OCI-LY1 (cell line): Measurements from ENCODE around the gene B4GALNT2.

Experiments
- H2AFZ ChIP-seq: fragments of 200-600 bp; sonication (generic), shearing (Covaris generic); 2 replicates; pipeline ENCODE4 v1.6.0; 2014; ENCODE audit warnings: antibody characterized with exemption, mild to moderate bottlenecking, low read length
- H3F3A ChIP-seq: fragments of 200-600 bp; sonication (generic), shearing (Covaris generic); 2 replicates; pipeline ENCODE4 v1.6.0; 2014; ENCODE audit warnings: mild to moderate bottlenecking, antibody characterized with exemption, low read length, moderate library complexity; ENCODE audit not compliant: insufficient read depth
- H3K27ac ChIP-seq: fragments of 200-600 bp; sonication (generic); 2 replicates; pipeline ENCODE4 v1.5.1; 2014; ENCODE audit warnings: low read length, mixed run types, mild to moderate bottlenecking, low read depth; ENCODE audit not compliant: poor library complexity, severe bottlenecking
- H3K27me3 ChIP-seq: fragments of 200-600 bp; sonication (generic); 2 replicates; pipeline ENCODE4 v1.6.0; 2014; ENCODE audit warnings: antibody characterized with exemption, mild to moderate bottlenecking, low read length, moderate library complexity; ENCODE audit not compliant: insufficient read depth
- H3K36me3 ChIP-seq: fragments of 200-600 bp; sonication (generic); 2 replicates; pipeline ENCODE4 v1.6.1; 2014; ENCODE audit warnings: mild to moderate bottlenecking, antibody characterized with exemption, low read length, moderate library complexity, mixed read lengths; ENCODE audit not compliant: insufficient read depth
- H3K4me1 ChIP-seq: fragments of 200-600 bp; sonication (generic); 2 replicates; pipeline ENCODE4 v1.5.1; 2014; ENCODE audit warnings: mild to moderate bottlenecking, low read length, moderate library complexity; ENCODE audit not compliant: insufficient read depth, severe bottlenecking
- H3K4me2 ChIP-seq: fragments of 200-600 bp; sonication (generic), shearing (Covaris generic); 2 replicates; pipeline ENCODE4 v1.6.1; 2014; ENCODE audit warnings: low read length
- H3K4me3 ChIP-seq: fragments of 200-600 bp; sonication (generic); 2 replicates; pipeline ENCODE4 v1.5.1; 2014; ENCODE audit warnings: low read length, low read depth, mild to moderate bottlenecking, mixed read lengths; ENCODE audit not compliant: poor library complexity, severe bottlenecking
- H3K79me2 ChIP-seq: fragments of 200-600 bp; shearing (Covaris generic); 2 replicates; pipeline ENCODE4 v1.6.1; 2016; ENCODE audit warnings: mixed run types, low read length, mixed read lengths; ENCODE audit not compliant: insufficient read depth
- H3K9ac ChIP-seq: fragments of 200-600 bp; sonication (generic), shearing (Covaris generic); 2 replicates; pipeline ENCODE4 v1.6.1; 2014; ENCODE audit warnings: mild to moderate bottlenecking, low read length, mixed read lengths
- H3K9me2 ChIP-seq: fragments of 200-600 bp; sonication (generic), shearing (Covaris generic); 2 replicates; pipeline ENCODE4 v1.6.1; 2014; ENCODE audit warnings: low read depth, mild to moderate bottlenecking, low read length, mixed read lengths
- H3K9me3 ChIP-seq: fragments of 200-600 bp; shearing (Covaris generic); 2 replicates; pipeline ENCODE4 v1.6.1; 2014; ENCODE audit warnings: low read length, mixed read lengths
- H4K20me1 ChIP-seq: fragments of 200-600 bp; sonication (generic), shearing (Covaris generic); 2 replicates; pipeline ENCODE4 v1.6.0; 2016; ENCODE audit warnings: mild to moderate bottlenecking, low read length; ENCODE audit not compliant: insufficient read depth
- CTCF ChIP-seq: fragments of 200-600 bp; sonication (generic), shearing (Covaris generic); IDR thresholded peaks from 2 replicates; pipeline ENCODE4 v1.5.1; 2017; ENCODE audit warnings: mild to moderate bottlenecking, antibody characterized with exemption, low read length, moderate library complexity, mixed read lengths
- EZH2 ChIP-seq: fragments of 200-600 bp; sonication (generic), shearing (Covaris generic); IDR thresholded peaks from 2 replicates; pipeline ENCODE4 v1.8.0; 2017; ENCODE audit warnings: borderline replicate concordance, mixed run types, mild to moderate bottlenecking, antibody characterized with exemption, low read length, moderate library complexity, mixed read lengths

B4GALNT2 gene

GRCh38 chr17:49146620-49147306 is 14.2 kb downstream of the B4GALNT2 start:
- no peak overlapping the region for H3K9ac ChIP-seq
- no peak overlapping the region for H3K4me2 ChIP-seq
- no peak for TF ChIP-seq EZH2
- no peak for TF ChIP-seq CTCF

GRCh38 chr17:49148171-49148570 is 15.6 kb downstream of the B4GALNT2 start:
- no peak for TF ChIP-seq EZH2
- TF ChIP-seq CTCF: no peak
- H2AFZ ChIP-seq: no peak overlapping the region
- H3K4me1 ChIP-seq: no peaks in the 10 kb centered on the region
- no peaks in the 10 kb centered on the region for H3K79me2 ChIP-seq
- no peaks in the 10 kb centered on the region for H3K9me3 ChIP-seq
- no peak overlapping the region for H3K9ac ChIP-seq
- H3K27ac ChIP-seq: no peak overlapping the region
- no peaks in the 10 kb centered on the region for H3K9me2 ChIP-seq
- H3K4me3 ChIP-seq: no peak overlapping the region
- H3K4me2 ChIP-seq: no peak overlapping the region
- no peaks in the 10 kb centered on the region for H4K20me1 ChIP-seq
- no peaks in the 10 kb centered on the region for H3K27me3 ChIP-seq
- no peaks in the 10 kb centered on the region for H3K36me3 ChIP-seq
- H3F3A ChIP-seq: no peaks in the 10 kb centered on the region

More at GRCh38 chr17:49146620-49147306, 14.2 kb downstream of the B4GALNT2 start:
- H3K4me3 ChIP-seq: no peak overlapping the region
- H3K36me3 ChIP-seq: no peaks in the 10 kb centered on the region
- no peak overlapping the region for H2AFZ ChIP-seq
- H3K9me2 ChIP-seq: no peaks in the 10 kb centered on the region
- no peaks in the 10 kb centered on the region for H4K20me1 ChIP-seq
- H3K4me1 ChIP-seq: no peaks in the 10 kb centered on the region
- H3K27me3 ChIP-seq: no peaks in the 10 kb centered on the region
- H3K79me2 ChIP-seq: no peaks in the 10 kb centered on the region
- H3K9me3 ChIP-seq: no peaks in the 10 kb centered on the region
- no peak overlapping the region for H3K27ac ChIP-seq
- no peaks in the 10 kb centered on the region for H3F3A ChIP-seq

GRCh38 chr17:49151996-49152395 is 19.4 kb downstream of the B4GALNT2 start:
- TF ChIP-seq CTCF: no peak
- TF ChIP-seq EZH2: no peak
- peaks cover 8% of the 10 kb centered on the region for H3K27me3 ChIP-seq
- H3K9ac ChIP-seq: no peak overlapping the region
- no peaks in the 10 kb centered on the region for H4K20me1 ChIP-seq
- no peak overlapping the region for H3K4me2 ChIP-seq
- H3K9me2 ChIP-seq: no peaks in the 10 kb centered on the region
- no peak overlapping the region for H3K27ac ChIP-seq
- no peaks in the 10 kb centered on the region for H3F3A ChIP-seq
- H3K4me3 ChIP-seq: no peak overlapping the region
- no peaks in the 10 kb centered on the region for H3K9me3 ChIP-seq
- H3K36me3 ChIP-seq: no peaks in the 10 kb centered on the region
- no peaks in the 10 kb centered on the region for H3K79me2 ChIP-seq
- H3K4me1 ChIP-seq: no peaks in the 10 kb centered on the region
- no peak overlapping the region for H2AFZ ChIP-seq
